Stomach (tissue), 4 donors: ENCODE data around the gene DNAAF9.

ENCODE experiments used
- POLR2A ChIP-seq, 4 donors: fragments of 450-650 bp; IDR thresholded peaks; one replicate each; pipeline ENCODE4 v1.6.1; 2016; ENCODE audit warnings: antibody characterized with exemption in 4 of 4, control low read depth in 2 of 4, mild to moderate bottlenecking in 1 of 4, moderate library complexity in 1 of 4
- TF ChIP-seq, protein P1 (sequence below), 7 experiments: fragments of 450-650 bp in 4 of 7; fragments of 200-600 bp in 3 of 7; sonication (generic) in 3 of 7; IDR thresholded peaks; one replicate each; pipeline ENCODE4 v1.5.1; 2016 to 2019; ENCODE audit warnings: antibody characterized with exemption in 7 of 7, control low read depth in 2 of 7, mild to moderate bottlenecking in 1 of 7

GRCh38 chr20:3405696-3406358 lies 1.6 kb downstream of the DNAAF9 start:
- TF ChIP-seq, protein P1, sequence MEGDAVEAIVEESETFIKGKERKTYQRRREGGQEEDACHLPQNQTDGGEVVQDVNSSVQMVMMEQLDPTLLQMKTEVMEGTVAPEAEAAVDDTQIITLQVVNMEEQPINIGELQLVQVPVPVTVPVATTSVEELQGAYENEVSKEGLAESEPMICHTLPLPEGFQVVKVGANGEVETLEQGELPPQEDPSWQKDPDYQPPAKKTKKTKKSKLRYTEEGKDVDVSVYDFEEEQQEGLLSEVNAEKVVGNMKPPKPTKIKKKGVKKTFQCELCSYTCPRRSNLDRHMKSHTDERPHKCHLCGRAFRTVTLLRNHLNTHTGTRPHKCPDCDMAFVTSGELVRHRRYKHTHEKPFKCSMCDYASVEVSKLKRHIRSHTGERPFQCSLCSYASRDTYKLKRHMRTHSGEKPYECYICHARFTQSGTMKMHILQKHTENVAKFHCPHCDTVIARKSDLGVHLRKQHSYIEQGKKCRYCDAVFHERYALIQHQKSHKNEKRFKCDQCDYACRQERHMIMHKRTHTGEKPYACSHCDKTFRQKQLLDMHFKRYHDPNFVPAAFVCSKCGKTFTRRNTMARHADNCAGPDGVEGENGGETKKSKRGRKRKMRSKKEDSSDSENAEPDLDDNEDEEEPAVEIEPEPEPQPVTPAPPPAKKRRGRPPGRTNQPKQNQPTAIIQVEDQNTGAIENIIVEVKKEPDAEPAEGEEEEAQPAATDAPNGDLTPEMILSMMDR (IDR thresholded peaks at IDR 0.05) = no peak
- TF ChIP-seq POLR2A (IDR thresholded peaks at IDR 0.05) = no peak
